HepG2 (cell line): Measurements from ENCODE around the gene SLC35B2. TPM values are rescaled to one million over a fixed set of nuclear protein-coding genes. Genes with fewer than 3 reads are reported as not detected.

ENCODE experiments used
- CREB1 ChIP-seq, 2 experiments: fragments of 450-650 bp in 1 of 2; IDR thresholded peaks; 2 replicates each; pipeline ENCODE4 v1.6.1; 2016 to 2017; ENCODE audit warnings: control low read depth in 1 of 2, mild to moderate bottlenecking in 1 of 2, missing compliant biosample characterization in 1 of 2, missing genetic modification characterization in 1 of 2
- NFE2 ChIP-seq: sonication (generic); formaldehyde crosslinking; IDR thresholded peaks from 2 replicates; pipeline ENCODE4 v1.4.0; 2020; ENCODE audit warnings: missing genetic modification reagents
- NPAS2 ChIP-seq: sonication (generic); formaldehyde crosslinking; IDR thresholded peaks from 2 replicates; pipeline ENCODE4 v1.8.0; 2022; ENCODE audit warnings: mild to moderate bottlenecking, missing genetic modification reagents, borderline replicate concordance
- PPARG ChIP-seq: conservative IDR thresholded peaks from 2 replicates; pipeline ENCODE4 v1.6.1; 2016; ENCODE audit warnings: missing biosample characterization, missing genetic modification reagents
- TCF7 ChIP-seq: sonication (generic); IDR thresholded peaks from 2 replicates; pipeline ENCODE4 v1.6.1; 2016; ENCODE audit warnings: antibody characterized with exemption, low read depth
- ZBTB3 ChIP-seq: sonication (generic); formaldehyde crosslinking; IDR thresholded peaks from 2 replicates; pipeline ENCODE4 v1.4.0; 2020; ENCODE audit warnings: low read depth, mild to moderate bottlenecking, moderate library complexity, missing genetic modification reagents, borderline replicate concordance
- ZMYM4 ChIP-seq: sonication (generic); formaldehyde crosslinking; IDR thresholded peaks from 2 replicates; pipeline ENCODE4 v1.8.1; 2023; ENCODE audit warnings: mild to moderate bottlenecking, missing genetic modification reagents
- ZNF205 ChIP-seq: IDR thresholded peaks from 2 replicates; pipeline ENCODE4 v1.6.1; 2018; ENCODE audit warnings: missing biosample characterization, missing genetic modification reagents
- ZNF232 ChIP-seq: sonication (generic); formaldehyde crosslinking; IDR thresholded peaks from 2 replicates; pipeline ENCODE4 v1.4.0; 2020; ENCODE audit warnings: missing genetic modification reagents, borderline replicate concordance
- ZNF432 ChIP-seq: sonication (generic); formaldehyde crosslinking; IDR thresholded peaks from 2 replicates; pipeline ENCODE4 v1.5.0; 2020; ENCODE audit warnings: missing genetic modification reagents, mild to moderate bottlenecking, borderline replicate concordance
- ZNF703 ChIP-seq: sonication (generic); formaldehyde crosslinking; IDR thresholded peaks from 2 replicates; pipeline ENCODE4 v1.5.1; 2020; ENCODE audit warnings: missing genetic modification reagents, mild to moderate bottlenecking, moderate library complexity, borderline replicate concordance
- ZNF747 ChIP-seq: sonication (generic); formaldehyde crosslinking; IDR thresholded peaks from 2 replicates; pipeline ENCODE4 v1.8.1; 2023; ENCODE audit warnings: missing genetic modification reagents, mild to moderate bottlenecking, borderline replicate concordance
- ZNF761 ChIP-seq: sonication (generic); formaldehyde crosslinking; conservative IDR thresholded peaks from 2 replicates; pipeline ENCODE4 v1.4.0; 2020; ENCODE audit warnings: mild to moderate bottlenecking, missing genetic modification reagents
- ZNF772 ChIP-seq: sonication (generic); formaldehyde crosslinking; IDR thresholded peaks from 2 replicates; pipeline ENCODE4 v1.5.0; 2020; ENCODE audit warnings: mild to moderate bottlenecking, missing genetic modification reagents
- polyA plus RNA-seq, 8 experiments: library from polyadenylated mRNA; depleted of rRNA in 3 of 8; stranded (reverse) in 7 of 8; unstranded in 1 of 8; fragments of >200 nt; fragmentation: Illumina TruSeq in 4 of 8; extraction: Trizol in 4 of 8; gene quantifications; 2 replicates each; pipeline versions ENCODE4 v1.2.1 to v1.2.3, GENCODE V29; 2011 to 2016; ENCODE audit warnings: low read depth in 4 of 8, missing spikeins in 1 of 8, mixed read lengths in 1 of 8; ENCODE audit not compliant: insufficient read depth in 1 of 8
- total RNA-seq, 5 experiments: library from RNA; depleted of rRNA; stranded (reverse); fragments of >200 nt; fragmentation: Illumina TruSeq; extraction: Trizol; gene quantifications; 2 replicates each; pipeline ENCODE4 v1.2.3, GENCODE V29; 2016; ENCODE audit warnings: low read depth in 1 of 5
- TF ChIP-seq, protein P1 (sequence below): sonication (generic); formaldehyde crosslinking; IDR thresholded peaks from 2 replicates; pipeline ENCODE4 v1.4.0; 2020; ENCODE audit warnings: missing genetic modification reagents
- TF ChIP-seq, protein P2 (sequence below): sonication (generic); formaldehyde crosslinking; IDR thresholded peaks from 2 replicates; pipeline ENCODE4 v1.4.0; 2020; ENCODE audit warnings: mild to moderate bottlenecking, missing genetic modification reagents
- TF ChIP-seq, protein P3 (sequence below): sonication (generic); formaldehyde crosslinking; IDR thresholded peaks from 2 replicates; pipeline ENCODE4 v1.4.0; 2020; ENCODE audit warnings: mild to moderate bottlenecking, missing genetic modification reagents
- TF ChIP-seq, protein P4 (sequence below): sonication (generic); formaldehyde crosslinking; IDR thresholded peaks from 2 replicates; pipeline ENCODE4 v1.5.0; 2020; ENCODE audit warnings: missing genetic modification reagents, mild to moderate bottlenecking, borderline replicate concordance
- TF ChIP-seq, protein P5 (sequence below): sonication (generic); formaldehyde crosslinking; IDR thresholded peaks from 2 replicates; pipeline ENCODE4 v1.4.0; 2020; ENCODE audit warnings: missing genetic modification reagents

SLC35B2 gene
- total and polyA plus RNA-seq, 2 of the 13 experiments (the other 11 are each of a cell fraction or from before 2014, with no cell fraction given), result 61.1 to 148 TPM

DNA sequence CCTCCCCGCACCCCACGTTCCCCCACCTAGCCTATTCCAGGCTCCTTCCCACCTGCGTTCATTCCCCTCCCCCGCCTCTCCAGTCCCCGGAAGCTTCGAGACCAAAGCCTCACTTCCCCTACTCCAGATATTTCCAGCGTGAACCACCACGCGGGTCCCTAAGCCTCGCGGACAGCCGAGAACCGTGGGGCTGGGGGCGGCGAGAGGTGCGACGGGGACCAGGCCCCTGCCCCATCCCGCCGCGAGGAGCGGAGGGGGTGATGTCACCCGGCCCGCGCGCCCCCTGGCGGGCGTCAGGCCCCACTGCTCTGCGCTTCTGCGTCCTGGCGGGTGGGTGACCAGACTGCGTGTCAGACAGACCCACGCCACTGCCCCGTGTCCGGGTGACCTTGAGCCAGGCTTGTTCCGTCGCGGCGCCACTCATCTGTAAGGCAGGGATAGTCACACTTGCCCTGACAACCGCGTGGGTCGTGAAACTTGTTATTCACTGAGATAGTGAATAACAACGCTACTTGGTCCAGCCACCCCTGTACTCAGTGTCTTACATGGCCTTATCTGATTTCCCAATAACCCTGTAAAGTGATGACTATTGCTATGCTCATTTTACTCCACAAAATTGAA lies 19.4 kb downstream of the SLC35B2 start (continued):
- TF ChIP-seq ZNF432 (no peak), ZMYM4 (peak; percentile 63; the same call in 1 of the 2 replicates), ZNF772 (CRISPR knock-in tag) (peak; percentile 32), ZNF703 (no peak; the same call in 1 of the 2 replicates), NPAS2 (CRISPR knock-in tag) (no peak), ZNF747 (peak; percentile 51; the same call in 1 of the 2 replicates), TCF7 (no peak), ZNF232 (CRISPR knock-in tag) (0 out of 2 replicates have a peak, but pooled peaks have one; percentile 24), ZNF761 (CRISPR knock-in tag) (no peak), PPARG (no peak; the same call in 1 of the 2 replicates), NFE2 (CRISPR knock-in tag) (no peak; the same call in 1 of the 2 replicates), ZNF205 (CRISPR knock-in tag) (peak; percentile 74), CREB1 (IDR thresholded peaks at IDR 0.05) (peak; percentile 75), CREB1 (CRISPR knock-in tag; IDR thresholded peaks at IDR 0.05) (no peak; the same call in 1 of the 2 replicates), ZBTB3 (CRISPR knock-in tag) (peak; percentile 42; the same call in 1 of the 2 replicates)
- TF ChIP-seq, protein P1, sequence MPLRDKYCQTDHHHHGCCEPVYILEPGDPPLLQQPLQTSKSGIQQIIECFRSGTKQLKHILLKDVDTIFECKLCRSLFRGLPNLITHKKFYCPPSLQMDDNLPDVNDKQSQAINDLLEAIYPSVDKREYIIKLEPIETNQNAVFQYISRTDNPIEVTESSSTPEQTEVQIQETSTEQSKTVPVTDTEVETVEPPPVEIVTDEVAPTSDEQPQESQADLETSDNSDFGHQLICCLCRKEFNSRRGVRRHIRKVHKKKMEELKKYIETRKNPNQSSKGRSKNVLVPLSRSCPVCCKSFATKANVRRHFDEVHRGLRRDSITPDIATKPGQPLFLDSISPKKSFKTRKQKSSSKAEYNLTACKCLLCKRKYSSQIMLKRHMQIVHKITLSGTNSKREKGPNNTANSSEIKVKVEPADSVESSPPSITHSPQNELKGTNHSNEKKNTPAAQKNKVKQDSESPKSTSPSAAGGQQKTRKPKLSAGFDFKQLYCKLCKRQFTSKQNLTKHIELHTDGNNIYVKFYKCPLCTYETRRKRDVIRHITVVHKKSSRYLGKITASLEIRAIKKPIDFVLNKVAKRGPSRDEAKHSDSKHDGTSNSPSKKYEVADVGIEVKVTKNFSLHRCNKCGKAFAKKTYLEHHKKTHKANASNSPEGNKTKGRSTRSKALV (CRISPR knock-in tag), result peak; percentile 85; the same call in 1 of the 2 replicates
- TF ChIP-seq, protein P2, sequence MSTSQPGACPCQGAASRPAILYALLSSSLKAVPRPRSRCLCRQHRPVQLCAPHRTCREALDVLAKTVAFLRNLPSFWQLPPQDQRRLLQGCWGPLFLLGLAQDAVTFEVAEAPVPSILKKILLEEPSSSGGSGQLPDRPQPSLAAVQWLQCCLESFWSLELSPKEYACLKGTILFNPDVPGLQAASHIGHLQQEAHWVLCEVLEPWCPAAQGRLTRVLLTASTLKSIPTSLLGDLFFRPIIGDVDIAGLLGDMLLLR (CRISPR knock-in tag), result no peak; the same call in 1 of the 2 replicates
- TF ChIP-seq, protein P3, sequence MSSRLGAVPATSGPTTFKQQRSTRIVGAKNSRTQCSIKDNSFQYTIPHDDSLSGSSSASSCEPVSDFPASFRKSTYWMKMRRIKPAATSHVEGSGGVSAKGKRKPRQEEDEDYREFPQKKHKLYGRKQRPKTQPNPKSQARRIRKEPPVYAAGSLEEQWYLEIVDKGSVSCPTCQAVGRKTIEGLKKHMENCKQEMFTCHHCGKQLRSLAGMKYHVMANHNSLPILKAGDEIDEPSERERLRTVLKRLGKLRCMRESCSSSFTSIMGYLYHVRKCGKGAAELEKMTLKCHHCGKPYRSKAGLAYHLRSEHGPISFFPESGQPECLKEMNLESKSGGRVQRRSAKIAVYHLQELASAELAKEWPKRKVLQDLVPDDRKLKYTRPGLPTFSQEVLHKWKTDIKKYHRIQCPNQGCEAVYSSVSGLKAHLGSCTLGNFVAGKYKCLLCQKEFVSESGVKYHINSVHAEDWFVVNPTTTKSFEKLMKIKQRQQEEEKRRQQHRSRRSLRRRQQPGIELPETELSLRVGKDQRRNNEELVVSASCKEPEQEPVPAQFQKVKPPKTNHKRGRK (CRISPR knock-in tag), result no peak
- TF ChIP-seq, protein P4, sequence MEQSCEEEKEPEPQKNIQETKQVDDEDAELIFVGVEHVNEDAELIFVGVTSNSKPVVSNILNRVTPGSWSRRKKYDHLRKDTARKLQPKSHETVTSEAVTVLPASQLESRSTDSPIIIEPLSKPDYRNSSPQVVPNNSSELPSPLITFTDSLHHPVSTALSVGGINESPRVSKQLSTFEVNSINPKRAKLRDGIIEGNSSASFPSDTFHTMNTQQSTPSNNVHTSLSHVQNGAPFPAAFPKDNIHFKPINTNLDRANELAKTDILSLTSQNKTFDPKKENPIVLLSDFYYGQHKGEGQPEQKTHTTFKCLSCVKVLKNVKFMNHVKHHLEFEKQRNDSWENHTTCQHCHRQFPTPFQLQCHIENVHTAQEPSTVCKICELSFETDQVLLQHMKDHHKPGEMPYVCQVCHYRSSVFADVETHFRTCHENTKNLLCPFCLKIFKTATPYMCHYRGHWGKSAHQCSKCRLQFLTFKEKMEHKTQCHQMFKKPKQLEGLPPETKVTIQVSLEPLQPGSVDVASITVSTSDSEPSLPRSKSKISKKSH (CRISPR knock-in tag), result peak; percentile 62; the same call in 1 of the 2 replicates
- TF ChIP-seq, protein P5, sequence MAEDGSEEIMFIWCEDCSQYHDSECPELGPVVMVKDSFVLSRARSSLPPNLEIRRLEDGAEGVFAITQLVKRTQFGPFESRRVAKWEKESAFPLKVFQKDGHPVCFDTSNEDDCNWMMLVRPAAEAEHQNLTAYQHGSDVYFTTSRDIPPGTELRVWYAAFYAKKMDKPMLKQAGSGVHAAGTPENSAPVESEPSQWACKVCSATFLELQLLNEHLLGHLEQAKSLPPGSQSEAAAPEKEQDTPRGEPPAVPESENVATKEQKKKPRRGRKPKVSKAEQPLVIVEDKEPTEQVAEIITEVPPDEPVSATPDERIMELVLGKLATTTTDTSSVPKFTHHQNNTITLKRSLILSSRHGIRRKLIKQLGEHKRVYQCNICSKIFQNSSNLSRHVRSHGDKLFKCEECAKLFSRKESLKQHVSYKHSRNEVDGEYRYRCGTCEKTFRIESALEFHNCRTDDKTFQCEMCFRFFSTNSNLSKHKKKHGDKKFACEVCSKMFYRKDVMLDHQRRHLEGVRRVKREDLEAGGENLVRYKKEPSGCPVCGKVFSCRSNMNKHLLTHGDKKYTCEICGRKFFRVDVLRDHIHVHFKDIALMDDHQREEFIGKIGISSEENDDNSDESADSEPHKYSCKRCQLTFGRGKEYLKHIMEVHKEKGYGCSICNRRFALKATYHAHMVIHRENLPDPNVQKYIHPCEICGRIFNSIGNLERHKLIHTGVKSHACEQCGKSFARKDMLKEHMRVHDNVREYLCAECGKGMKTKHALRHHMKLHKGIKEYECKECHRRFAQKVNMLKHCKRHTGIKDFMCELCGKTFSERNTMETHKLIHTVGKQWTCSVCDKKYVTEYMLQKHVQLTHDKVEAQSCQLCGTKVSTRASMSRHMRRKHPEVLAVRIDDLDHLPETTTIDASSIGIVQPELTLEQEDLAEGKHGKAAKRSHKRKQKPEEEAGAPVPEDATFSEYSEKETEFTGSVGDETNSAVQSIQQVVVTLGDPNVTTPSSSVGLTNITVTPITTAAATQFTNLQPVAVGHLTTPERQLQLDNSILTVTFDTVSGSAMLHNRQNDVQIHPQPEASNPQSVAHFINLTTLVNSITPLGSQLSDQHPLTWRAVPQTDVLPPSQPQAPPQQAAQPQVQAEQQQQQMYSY (CRISPR knock-in tag), result no peak
